ENCODE results near the gene PPP2CA.
A peak's percentile ranks its signal among the peaks of the same experiment; 100 is the strongest.

Gene PPP2CA

DNA sequence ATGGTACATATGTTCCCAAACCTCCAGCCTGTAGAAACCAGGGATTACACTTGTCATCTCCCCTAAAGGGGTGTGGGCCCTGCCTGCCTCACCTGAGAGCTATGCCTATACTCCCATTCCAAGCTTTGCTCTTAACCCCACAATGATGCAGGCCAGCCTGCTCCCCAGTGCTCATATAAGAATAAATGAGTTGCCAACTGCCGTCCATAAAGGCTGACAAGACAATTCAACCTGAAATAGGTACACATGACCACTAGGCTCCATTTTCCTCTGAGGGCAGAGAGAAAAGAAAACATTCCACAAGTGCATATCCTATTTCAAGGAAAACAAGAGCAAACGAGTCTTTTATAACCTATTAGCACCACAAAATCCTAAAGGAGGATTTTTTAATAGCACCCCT lies 77.6 kb downstream of the PPP2CA start:
- no peak for DNase-seq (ENCODE audit: low read depth)

DNA sequence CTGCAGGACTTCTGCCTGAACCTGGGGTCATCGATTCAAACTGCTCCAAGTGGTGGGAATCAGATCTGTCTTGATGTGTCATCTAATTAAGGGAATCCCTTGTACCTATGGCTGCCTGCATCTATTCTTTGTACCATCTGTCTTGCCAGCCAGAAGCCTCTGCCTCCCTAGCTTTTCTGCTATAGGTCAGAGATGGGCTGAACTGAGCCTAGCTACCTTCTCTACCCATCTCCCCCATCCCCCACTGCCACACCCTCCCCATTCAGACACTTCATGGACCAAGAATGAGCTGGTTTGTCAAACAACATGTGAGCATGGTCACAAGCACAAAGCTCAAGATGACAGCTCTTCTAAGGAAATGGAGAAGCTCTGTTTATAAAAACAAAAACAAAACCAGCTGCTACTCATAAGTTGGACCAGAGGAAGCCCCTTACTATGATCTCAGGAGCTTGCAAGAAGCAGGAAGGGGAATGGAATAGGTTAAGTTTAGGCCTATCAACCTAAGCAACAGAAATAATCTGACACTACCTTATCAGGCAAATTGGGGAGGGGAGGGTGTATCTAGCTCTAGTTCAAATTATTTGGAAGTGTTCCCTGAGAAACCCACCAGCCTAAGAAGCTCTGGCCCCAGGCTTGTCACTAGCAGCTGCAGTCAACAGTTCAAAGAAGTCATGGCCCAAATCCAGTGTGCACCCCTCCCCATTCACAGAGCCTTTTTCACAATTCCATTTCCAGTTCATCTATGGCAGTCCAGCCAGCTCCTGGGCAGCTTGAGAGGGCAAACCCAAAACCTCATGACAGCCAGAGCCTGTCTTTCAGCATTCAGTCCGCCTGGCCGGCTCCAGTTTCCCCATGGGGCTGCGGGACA lies 79.0 kb downstream of the PPP2CA start:
- no peak for DNase-seq (ENCODE audit: low read depth)

DNA sequence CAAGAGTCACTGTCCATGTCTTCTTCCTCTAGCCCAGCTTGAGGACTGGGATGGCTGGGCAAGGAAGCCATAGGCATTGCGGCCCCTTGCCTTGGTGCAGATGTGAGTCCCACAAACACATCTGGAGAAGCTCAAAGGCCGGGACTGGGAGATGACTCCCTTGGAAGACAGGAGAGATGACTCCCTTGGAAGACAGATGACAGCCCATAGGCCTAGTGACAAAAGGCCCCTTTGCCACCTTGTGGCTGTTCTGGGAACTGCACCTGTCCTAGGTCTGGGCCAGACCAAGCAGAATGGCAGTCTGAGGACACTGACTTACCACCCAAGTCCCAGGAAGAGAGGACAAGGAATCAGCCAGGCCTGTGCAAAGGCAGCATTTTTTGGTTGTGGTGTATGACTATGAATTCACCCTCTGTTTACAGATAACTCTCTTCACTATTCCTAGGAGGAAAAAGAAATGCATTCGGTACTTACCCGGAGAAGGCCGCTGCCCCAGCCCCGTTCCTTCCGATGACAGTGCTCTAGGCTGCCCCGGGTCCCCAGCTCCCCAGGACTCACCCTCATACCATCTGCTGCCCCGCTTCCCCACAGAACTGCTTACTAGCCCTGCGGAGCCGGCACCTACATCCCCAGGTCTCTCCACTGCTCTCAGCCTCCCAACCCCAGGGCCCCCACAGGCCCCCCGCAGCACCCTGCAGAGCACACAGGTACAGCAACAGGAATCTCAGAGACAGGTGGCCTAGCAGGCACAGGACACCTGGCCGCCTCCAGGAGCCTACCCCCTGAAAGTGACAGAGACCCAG lies 79.9 kb downstream of the PPP2CA start:
- DNase-seq (ENCODE audit: low read depth) = peak; percentile 73

DNA sequence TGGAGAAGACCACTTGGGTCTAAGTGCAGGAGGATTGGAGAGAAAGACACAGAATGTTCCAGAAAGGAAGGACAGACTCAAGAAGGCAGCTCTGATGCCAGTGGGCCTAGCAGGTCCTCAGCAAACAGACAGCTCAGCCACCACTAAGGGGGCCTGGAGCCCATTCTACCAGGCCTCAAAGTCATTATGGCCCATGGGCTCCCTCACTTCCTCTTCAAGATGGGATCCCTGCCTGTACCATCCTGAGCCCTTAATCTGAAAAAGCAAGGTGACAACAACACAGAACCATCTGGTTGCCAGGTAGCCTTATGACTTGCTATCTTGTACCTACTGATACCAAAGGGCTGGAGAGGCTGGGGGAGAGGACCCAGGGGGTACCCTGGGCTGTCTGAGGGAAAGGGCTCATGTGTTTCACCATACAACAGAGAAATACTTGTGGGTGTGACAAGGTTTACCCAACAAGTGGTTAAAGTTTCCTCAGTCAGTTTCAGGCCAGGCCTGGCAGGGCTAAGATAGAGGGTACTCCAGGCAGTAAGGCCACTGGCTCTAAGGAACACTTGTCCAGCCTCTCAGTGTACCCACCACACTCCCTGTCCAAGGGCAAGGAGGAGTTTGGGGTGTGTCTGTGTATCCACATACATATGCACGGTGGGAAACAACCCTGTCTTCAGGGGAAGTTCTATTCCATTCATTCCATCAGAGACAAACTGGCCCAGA lies 80.7 kb downstream of the PPP2CA start:
- no peak for DNase-seq (ENCODE audit: low read depth)

Measured in stimulated activated CD8-positive, alpha-beta memory T cell treated with anti-CD3 and anti-CD28 coated beads, Interleukin-12 subunit alpha, Interleukin-12 subunit beta, amount 100 ng/mL, for 1 hour (primary cell).